ENCODE measurements around the gene S100PBP.

Gene S100PBP

GRCh38 chr1:32881291-32881690, 63.8 kb downstream of the S100PBP start:
- H3K27me3 ChIP-seq (ENCODE audit: control insufficient read depth, insufficient read depth, low read length), result peaks cover 32% of the 10 kb centered on the region
- peaks cover 15% of the 10 kb centered on the region for H3K4me1 ChIP-seq (ENCODE audit: control insufficient read depth, insufficient read depth, low read length)
- no peaks in the 10 kb centered on the region for H3K9me3 ChIP-seq (ENCODE audit: control insufficient read depth, low read length)
- H3K36me3 ChIP-seq (ENCODE audit: control insufficient read depth, insufficient read depth, low read length), result no peaks in the 10 kb centered on the region
- H3K9ac ChIP-seq (ENCODE audit: low read length), result no peak overlapping the region
- no peak overlapping the region for H3K4me3 ChIP-seq (ENCODE audit: low read length)

GRCh38 chr1:32881871-32882850, 64.7 kb downstream of the S100PBP start:
- H3K4me1 ChIP-seq (ENCODE audit: control insufficient read depth, insufficient read depth, low read length), result peaks cover 15% of the 10 kb centered on the region
- H3K36me3 ChIP-seq (ENCODE audit: control insufficient read depth, insufficient read depth, low read length), result no peaks in the 10 kb centered on the region
- no peak overlapping the region for H3K9ac ChIP-seq (ENCODE audit: low read length)
- H3K27me3 ChIP-seq (ENCODE audit: control insufficient read depth, insufficient read depth, low read length), result peaks cover 34% of the 10 kb centered on the region
- H3K4me3 ChIP-seq (ENCODE audit: low read length), result no peak overlapping the region
- no peaks in the 10 kb centered on the region for H3K9me3 ChIP-seq (ENCODE audit: control insufficient read depth, low read length)

- Histone ChIP-seq H3K4me3 (ENCODE audit: low read length) (no peak overlapping the region), H3K9me3 (ENCODE audit: control insufficient read depth, low read length) (no peaks in the 10 kb centered on the region), H3K9ac (ENCODE audit: low read length) (no peak overlapping the region), H3K36me3 (ENCODE audit: control insufficient read depth, insufficient read depth, low read length) (no peaks in the 10 kb centered on the region), H3K4me1 (ENCODE audit: control insufficient read depth, insufficient read depth, low read length) (peaks cover 15% of the 10 kb centered on the region), H3K27me3 (ENCODE audit: control insufficient read depth, insufficient read depth, low read length) (peaks cover 44% of the 10 kb centered on the region)
These were observed 66.0 kb downstream of the S100PBP start for GRCh38 chr1:32883338-32884031.

GRCh38 chr1:32884032-32884372, 66.5 kb downstream of the S100PBP start:
- Histone ChIP-seq H3K36me3 (ENCODE audit: control insufficient read depth, insufficient read depth, low read length) (no peaks in the 10 kb centered on the region), H3K27me3 (ENCODE audit: control insufficient read depth, insufficient read depth, low read length) (peaks cover 44% of the 10 kb centered on the region), H3K9ac (ENCODE audit: low read length) (no peak overlapping the region), H3K4me1 (ENCODE audit: control insufficient read depth, insufficient read depth, low read length) (peaks cover 15% of the 10 kb centered on the region), H3K9me3 (ENCODE audit: control insufficient read depth, low read length) (no peaks in the 10 kb centered on the region), H3K4me3 (ENCODE audit: low read length) (no peak overlapping the region)

- peaks cover 44% of the 10 kb centered on the region for H3K27me3 ChIP-seq (ENCODE audit: control insufficient read depth, insufficient read depth, low read length)
These were observed 67.3 kb downstream of the S100PBP start for GRCh38 chr1:32884726-32885125.

GRCh38 chr1:32885676-32886003, 68.2 kb downstream of the S100PBP start:
- H3K4me1 ChIP-seq (ENCODE audit: control insufficient read depth, insufficient read depth, low read length), result peaks cover 15% of the 10 kb centered on the region
- H3K36me3 ChIP-seq (ENCODE audit: control insufficient read depth, insufficient read depth, low read length), result no peaks in the 10 kb centered on the region
- no peak overlapping the region for H3K9ac ChIP-seq (ENCODE audit: low read length)
- H3K4me3 ChIP-seq (ENCODE audit: low read length), result no peak overlapping the region
- H3K9me3 ChIP-seq (ENCODE audit: control insufficient read depth, low read length), result no peaks in the 10 kb centered on the region
- peaks cover 44% of the 10 kb centered on the region for H3K27me3 ChIP-seq (ENCODE audit: control insufficient read depth, insufficient read depth, low read length)

More at GRCh38 chr1:32884726-32885125, 67.3 kb downstream of the S100PBP start:
- H3K9me3 ChIP-seq (ENCODE audit: control insufficient read depth, low read length), result no peaks in the 10 kb centered on the region
- H3K4me3 ChIP-seq (ENCODE audit: low read length), result no peak overlapping the region
- H3K4me1 ChIP-seq (ENCODE audit: control insufficient read depth, insufficient read depth, low read length), result peaks cover 15% of the 10 kb centered on the region
- no peaks in the 10 kb centered on the region for H3K36me3 ChIP-seq (ENCODE audit: control insufficient read depth, insufficient read depth, low read length)
- H3K9ac ChIP-seq (ENCODE audit: low read length), result no peak overlapping the region

- H3K9ac ChIP-seq (ENCODE audit: low read length), result no peak within 1 kb of the TSS
- no peak within 1 kb of the TSS for H3K4me3 ChIP-seq (ENCODE audit: low read length)
- H3K9me3 ChIP-seq (ENCODE audit: control insufficient read depth, low read length), result no peaks in the 10 kb centered on the region
- H3K36me3 ChIP-seq (ENCODE audit: control insufficient read depth, insufficient read depth, low read length), result no peaks in the 10 kb centered on the region
- peaks cover 12% of the 10 kb centered on the region for H3K4me1 ChIP-seq (ENCODE audit: control insufficient read depth, insufficient read depth, low read length)
- H3K27me3 ChIP-seq (ENCODE audit: control insufficient read depth, insufficient read depth, low read length), result peaks cover 44% of the 10 kb centered on the region
These were observed 68.8 kb downstream of the S100PBP start, which contains the start of gene HPCA for GRCh38 chr1:32886004-32886827. Gene HPCA (plus strand): TSS chr1:32886491. CDS start chr1:32888899, 2,408 bp downstream.

GRCh38 chr1:32886828-32887414, 69.5 kb downstream of the S100PBP start:
- no peaks in the 10 kb centered on the region for H3K36me3 ChIP-seq (ENCODE audit: control insufficient read depth, insufficient read depth, low read length)
- H3K27me3 ChIP-seq (ENCODE audit: control insufficient read depth, insufficient read depth, low read length), result peaks cover 44% of the 10 kb centered on the region
- H3K4me3 ChIP-seq (ENCODE audit: low read length), result no peak overlapping the region
- no peak overlapping the region for H3K9ac ChIP-seq (ENCODE audit: low read length)
- H3K9me3 ChIP-seq (ENCODE audit: control insufficient read depth, low read length), result no peaks in the 10 kb centered on the region
- peaks cover 5% of the 10 kb centered on the region for H3K4me1 ChIP-seq (ENCODE audit: control insufficient read depth, insufficient read depth, low read length)

GRCh38 chr1:32887623-32888022, 70.2 kb downstream of the S100PBP start:
- Histone ChIP-seq H3K4me3 (ENCODE audit: low read length) (no peak overlapping the region), H3K36me3 (ENCODE audit: control insufficient read depth, insufficient read depth, low read length) (no peaks in the 10 kb centered on the region), H3K9me3 (ENCODE audit: control insufficient read depth, low read length) (no peaks in the 10 kb centered on the region), H3K9ac (ENCODE audit: low read length) (no peak overlapping the region), H3K4me1 (ENCODE audit: control insufficient read depth, insufficient read depth, low read length) (peaks cover 3% of the 10 kb centered on the region), H3K27me3 (ENCODE audit: control insufficient read depth, insufficient read depth, low read length) (peaks cover 51% of the 10 kb centered on the region)

GRCh38 chr1:32888134-32888533, 70.7 kb downstream of the S100PBP start:
- Histone ChIP-seq H3K4me3 (ENCODE audit: low read length) (no peak overlapping the region), H3K36me3 (ENCODE audit: control insufficient read depth, insufficient read depth, low read length) (no peaks in the 10 kb centered on the region), H3K9me3 (ENCODE audit: control insufficient read depth, low read length) (no peaks in the 10 kb centered on the region), H3K27me3 (ENCODE audit: control insufficient read depth, insufficient read depth, low read length) (peaks cover 53% of the 10 kb centered on the region), H3K4me1 (ENCODE audit: control insufficient read depth, insufficient read depth, low read length) (peaks cover 5% of the 10 kb centered on the region), H3K9ac (ENCODE audit: low read length) (no peak overlapping the region)

GRCh38 chr1:32888677-32889420, 71.4 kb downstream of the S100PBP start:
- no peaks in the 10 kb centered on the region for H3K36me3 ChIP-seq (ENCODE audit: control insufficient read depth, insufficient read depth, low read length)
- H3K9me3 ChIP-seq (ENCODE audit: control insufficient read depth, low read length), result no peaks in the 10 kb centered on the region
- H3K27me3 ChIP-seq (ENCODE audit: control insufficient read depth, insufficient read depth, low read length), result peaks cover 49% of the 10 kb centered on the region
- H3K4me3 ChIP-seq (ENCODE audit: low read length), result no peak overlapping the region
- H3K4me1 ChIP-seq (ENCODE audit: control insufficient read depth, insufficient read depth, low read length), result peaks cover 11% of the 10 kb centered on the region
- no peak overlapping the region for H3K9ac ChIP-seq (ENCODE audit: low read length)
